GM19193 (cell line): ENCODE results near the gene MBD3.

ENCODE experiments used
- POLR2A ChIP-seq: IDR thresholded peaks from 4 replicates; pipeline ENCODE4 v1.6.1; 2011; ENCODE audit not compliant: insufficient read depth, insufficient read length; ENCODE audit errors: extremely low read depth

MBD3 gene

GRCh38 chr19:1590641-1591397 lies 1.8 kb downstream of the MBD3 start:
- TF ChIP-seq POLR2A: peak; percentile 34

DNA sequence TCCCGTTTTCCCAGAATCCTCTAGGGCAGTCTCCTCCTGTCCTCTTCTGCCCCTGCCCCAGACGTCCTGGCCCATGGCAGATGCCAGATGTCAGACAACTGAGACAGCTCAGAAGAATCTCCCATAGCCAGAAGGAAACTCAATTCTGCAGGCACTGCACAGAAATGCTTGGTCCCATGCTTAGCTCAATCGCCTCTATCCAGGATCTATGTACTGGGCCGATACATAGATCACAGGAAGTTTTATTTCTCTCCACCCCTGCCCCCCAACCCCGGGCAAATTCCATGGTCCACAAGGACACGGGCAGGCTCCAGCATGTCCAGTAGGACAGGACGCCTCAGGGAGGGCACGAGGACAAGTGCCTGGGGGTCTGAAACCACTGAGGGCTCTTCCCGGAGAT lies 4.8 kb downstream of the MBD3 start:
- TF ChIP-seq POLR2A: no peak

DNA sequence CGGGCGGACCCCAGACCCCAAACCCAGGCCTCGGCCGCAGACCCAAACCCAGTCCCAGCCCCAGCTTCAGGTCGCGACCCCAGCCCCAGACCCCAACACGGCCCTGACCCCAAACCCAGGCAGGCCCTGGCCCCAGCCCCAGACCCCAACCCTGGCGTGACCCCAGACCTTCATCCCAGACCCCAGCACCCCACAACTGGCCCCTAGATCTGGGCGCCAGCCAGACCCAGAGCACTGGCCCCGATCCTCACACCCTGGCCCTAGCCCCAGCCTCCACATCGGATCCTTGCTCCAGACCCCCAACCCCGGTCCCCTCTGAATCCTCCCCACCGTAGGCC lies 7.5 kb downstream of the MBD3 start:
- TF ChIP-seq POLR2A: no peak

- no peak for TF ChIP-seq POLR2A
These were observed 8.0 kb downstream of the MBD3 start for GRCh38 chr19:1584500-1585242.

- TF ChIP-seq POLR2A: no peak
These were observed 10.5 kb downstream of the MBD3 start for GRCh38 chr19:1582201-1582600.

- TF ChIP-seq POLR2A: no peak
These were observed 11.7 kb downstream of the MBD3 start for GRCh38 chr19:1580957-1581356.

GRCh38 chr19:1580382-1580781 lies 12.3 kb downstream of the MBD3 start:
- TF ChIP-seq POLR2A: no peak

DNA sequence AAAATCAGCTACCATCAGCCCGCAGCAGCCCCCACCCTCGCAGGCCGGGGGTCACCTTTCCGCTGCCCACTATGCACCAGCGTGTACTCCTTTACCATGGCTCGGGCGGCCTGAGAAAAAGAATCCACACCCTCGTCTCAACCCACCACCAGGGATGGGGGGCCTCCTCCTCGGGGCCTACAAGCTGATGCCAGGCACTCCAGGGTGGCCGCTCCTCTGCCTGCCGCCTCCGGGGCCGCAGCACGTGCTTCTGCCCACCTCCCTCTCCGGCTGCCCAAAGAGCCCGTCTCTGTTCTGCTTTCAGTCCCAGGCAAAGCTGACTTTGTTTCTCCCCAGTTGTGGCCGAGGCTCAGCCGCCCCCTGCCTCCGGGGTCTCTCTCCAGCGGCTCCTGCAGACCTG lies 13.4 kb downstream of the MBD3 start:
- TF ChIP-seq POLR2A: no peak

DNA sequence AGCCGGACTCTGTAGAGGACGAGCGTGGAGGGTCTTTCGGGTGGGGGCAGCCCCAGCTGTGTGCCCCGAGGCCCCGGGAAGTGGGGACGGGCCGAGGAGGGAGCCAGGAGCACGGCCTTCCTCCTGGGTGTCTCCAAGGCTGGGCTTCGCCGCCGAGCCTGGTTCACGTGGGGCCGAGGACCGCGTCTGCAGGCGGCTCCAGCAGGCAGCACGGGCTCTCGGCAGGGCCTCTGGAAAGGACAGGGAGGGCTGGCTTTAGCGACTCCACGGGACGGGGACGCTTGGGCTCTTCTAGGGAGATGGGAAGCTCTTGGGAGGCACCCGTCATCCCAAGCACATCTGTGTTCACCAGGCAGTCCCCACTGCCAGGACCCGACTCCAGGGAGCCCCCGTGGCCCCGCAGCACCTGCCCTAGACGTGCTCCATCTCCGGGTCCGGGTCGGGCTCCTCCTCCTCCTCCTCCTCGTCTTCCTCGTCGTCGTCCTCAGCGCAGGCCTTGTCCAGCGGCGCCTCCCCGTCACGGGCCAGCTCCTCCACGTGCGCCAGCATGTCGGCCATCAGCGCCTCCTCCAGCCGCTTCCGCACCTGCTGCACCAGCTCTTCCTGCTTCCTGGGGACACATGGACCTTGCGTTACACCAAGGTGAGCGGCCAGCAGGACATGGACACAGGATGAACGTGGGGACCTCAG lies 14.6 kb downstream of the MBD3 start:
- TF ChIP-seq POLR2A: no peak

- TF ChIP-seq POLR2A: no peak
These were observed 15.4 kb downstream of the MBD3 start for GRCh38 chr19:1577090-1577928.

DNA sequence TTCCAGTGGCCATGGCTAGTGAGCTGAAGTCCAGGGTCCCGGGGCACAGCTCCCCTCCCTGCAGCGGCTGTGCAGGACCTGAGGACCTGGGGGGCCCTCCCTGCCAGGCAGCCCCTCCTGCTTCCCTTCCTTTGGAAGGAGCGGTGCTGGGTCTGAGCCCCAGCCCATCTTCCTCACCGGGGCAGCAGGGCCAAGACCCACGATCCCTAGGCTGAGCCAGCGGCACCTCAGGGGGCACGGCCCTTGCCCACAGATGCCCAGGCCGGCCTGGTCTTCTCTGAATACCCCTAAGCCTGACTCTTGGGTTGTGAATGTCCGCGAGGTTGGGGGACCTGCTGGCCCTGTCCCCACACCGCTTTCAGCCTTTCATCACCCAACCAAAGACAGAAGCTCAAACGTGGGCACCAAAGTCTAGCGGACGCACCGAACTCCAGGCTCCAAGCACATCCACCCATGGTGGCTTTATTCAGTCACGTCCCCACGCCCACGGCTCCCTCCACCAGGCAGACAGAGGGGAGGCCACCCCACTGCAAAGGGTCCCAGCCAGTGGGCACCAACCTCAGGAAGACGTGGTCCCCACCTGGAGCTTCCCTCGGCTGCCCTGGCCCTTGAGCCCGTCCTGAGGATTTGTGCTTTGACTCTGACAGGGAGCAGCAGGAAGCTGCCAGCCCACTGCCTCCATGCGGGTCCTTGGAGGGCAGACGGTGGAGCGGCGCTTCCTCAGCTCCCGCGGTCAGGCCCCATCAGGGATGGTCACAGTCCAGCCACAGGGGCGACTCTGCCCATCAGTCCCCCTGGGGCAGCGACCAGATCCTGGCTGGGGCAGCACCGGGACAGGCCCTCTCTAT lies 16.2 kb downstream of the MBD3 start:
- TF ChIP-seq POLR2A: no peak

DNA sequence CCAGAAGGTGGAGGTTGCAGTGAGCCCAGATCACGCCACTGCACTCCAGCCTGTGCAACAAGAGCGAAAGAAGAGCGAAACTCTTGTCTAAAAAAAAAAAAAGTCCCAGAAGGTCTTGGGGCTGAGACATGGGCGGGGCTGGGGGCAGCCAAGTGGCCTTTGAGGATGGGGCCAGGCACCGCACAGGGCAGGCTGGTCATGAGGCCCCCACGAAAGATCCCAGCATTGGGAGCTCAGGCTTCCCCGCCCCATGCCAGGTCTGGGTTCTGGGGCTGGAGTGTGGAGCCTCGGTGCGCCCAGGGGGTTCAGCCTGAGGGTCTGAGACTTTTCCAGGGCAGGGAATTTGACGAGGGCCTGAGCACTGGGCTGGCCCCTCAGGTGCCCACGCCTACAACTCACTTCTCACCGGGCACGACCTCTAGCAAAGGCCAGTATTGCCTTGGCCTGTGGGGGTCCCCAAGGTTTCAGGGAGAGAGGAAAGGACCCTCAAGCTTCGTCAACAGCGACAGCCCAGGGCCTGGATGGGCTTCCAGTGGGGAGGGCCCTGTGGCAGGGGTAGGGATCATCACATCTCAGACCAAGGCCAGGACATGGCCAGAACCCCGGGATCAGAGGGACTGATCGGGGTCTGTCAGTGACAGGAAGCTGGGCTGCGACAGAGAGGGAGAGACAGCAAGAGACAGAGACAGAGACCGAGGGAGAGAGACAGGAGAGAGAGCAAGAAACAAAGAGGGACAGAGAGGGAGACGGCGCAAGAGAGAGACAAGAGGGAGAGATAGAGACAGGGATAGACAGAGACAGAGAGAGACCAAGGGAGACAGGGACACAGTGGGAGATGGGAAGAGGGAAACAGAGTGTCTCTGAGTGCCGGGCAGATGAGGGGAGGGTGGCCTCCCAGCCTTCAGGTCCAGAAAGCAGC lies 17.1 kb downstream of the MBD3 start:
- no peak for TF ChIP-seq POLR2A
